Adrenal gland (tissue), 5 donors: ENCODE data around the gene RFWD3.

Source experiments
- POLR2A ChIP-seq, 2 donors: fragments of 450-650 bp; IDR thresholded peaks; one replicate each; pipeline ENCODE4 v1.6.1; 2017; ENCODE audit warnings: antibody characterized with exemption in 2 of 2, mild to moderate bottlenecking in 2 of 2, moderate library complexity in 1 of 2
- TF ChIP-seq, protein P1 (sequence below), 6 experiments: fragments of 450-650 bp in 4 of 6; fragments of 200-600 bp in 2 of 6; sonication (generic) in 1 of 6; IDR thresholded peaks; 1 replicate in 5 of 6; 2 replicates in 1 of 6; pipeline versions ENCODE4 v1.5.1 to v1.8.0; 2016 to 2021; ENCODE audit warnings: antibody characterized with exemption in 6 of 6, mild to moderate bottlenecking in 2 of 6, moderate library complexity in 1 of 6
- donor health status: DM: no; HTN: no; CAD: no.

DNA sequence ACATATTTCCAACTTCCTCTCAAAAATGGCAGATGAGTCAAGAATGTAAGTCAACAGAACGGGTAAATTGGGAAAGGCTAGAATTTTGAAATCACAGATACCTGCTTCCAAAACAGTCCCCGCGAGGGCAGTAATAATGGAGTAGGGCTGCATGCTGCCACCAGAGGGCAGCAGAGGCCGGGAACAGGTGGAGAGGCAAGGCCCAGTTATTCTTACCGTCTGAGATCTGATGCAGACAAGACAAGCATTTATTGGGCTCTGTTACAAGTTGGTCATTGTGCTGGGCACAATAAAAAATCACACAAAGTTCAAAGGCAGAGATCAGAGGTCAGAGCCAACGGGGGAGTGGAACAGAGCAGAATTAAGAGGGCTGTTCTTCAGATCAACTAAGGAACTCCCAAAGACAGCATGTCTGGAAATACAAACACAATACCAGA, 42.8 kb upstream of the RFWD3 start:
- TF ChIP-seq, protein P1, sequence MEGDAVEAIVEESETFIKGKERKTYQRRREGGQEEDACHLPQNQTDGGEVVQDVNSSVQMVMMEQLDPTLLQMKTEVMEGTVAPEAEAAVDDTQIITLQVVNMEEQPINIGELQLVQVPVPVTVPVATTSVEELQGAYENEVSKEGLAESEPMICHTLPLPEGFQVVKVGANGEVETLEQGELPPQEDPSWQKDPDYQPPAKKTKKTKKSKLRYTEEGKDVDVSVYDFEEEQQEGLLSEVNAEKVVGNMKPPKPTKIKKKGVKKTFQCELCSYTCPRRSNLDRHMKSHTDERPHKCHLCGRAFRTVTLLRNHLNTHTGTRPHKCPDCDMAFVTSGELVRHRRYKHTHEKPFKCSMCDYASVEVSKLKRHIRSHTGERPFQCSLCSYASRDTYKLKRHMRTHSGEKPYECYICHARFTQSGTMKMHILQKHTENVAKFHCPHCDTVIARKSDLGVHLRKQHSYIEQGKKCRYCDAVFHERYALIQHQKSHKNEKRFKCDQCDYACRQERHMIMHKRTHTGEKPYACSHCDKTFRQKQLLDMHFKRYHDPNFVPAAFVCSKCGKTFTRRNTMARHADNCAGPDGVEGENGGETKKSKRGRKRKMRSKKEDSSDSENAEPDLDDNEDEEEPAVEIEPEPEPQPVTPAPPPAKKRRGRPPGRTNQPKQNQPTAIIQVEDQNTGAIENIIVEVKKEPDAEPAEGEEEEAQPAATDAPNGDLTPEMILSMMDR (IDR thresholded peaks at IDR 0.05): peak; percentile 92 to 97 (median 94)
- no peak for TF ChIP-seq POLR2A (IDR thresholded peaks at IDR 0.05)
